HL-60 (cell line): ENCODE results near the gene PXMP4.

Experiments used
- DNase-seq, 2 experiments: peaks; one replicate each; pipeline ENCODE4 v3.0.0-alpha.2; 2010 to 2020; ENCODE audit warnings: low read depth in 1 of 2, low spot score in 1 of 2
- H3K27ac ChIP-seq: fragments of 250-450 bp; sonication (Bioruptor Pico); replicated peaks from 2 replicates; pipeline ENCODE4 v1.5.1; 2020; ENCODE audit warnings: mild to moderate bottlenecking, moderate library complexity
- H3K27me3 ChIP-seq: fragments of 250-450 bp; sonication (Bioruptor Pico); 2 replicates; pipeline ENCODE4 v1.5.1; 2021; ENCODE audit warnings: mild to moderate bottlenecking, moderate library complexity; ENCODE audit not compliant: insufficient read depth, poor library complexity, severe bottlenecking
- H3K4me3 ChIP-seq: replicated peaks from 2 replicates; pipeline ENCODE4 v1.5.1; 2011; ENCODE audit warnings: mild to moderate bottlenecking, control low read depth, low read length; ENCODE audit not compliant: insufficient read depth
- CTCF ChIP-seq: IDR thresholded peaks from one replicate; pipeline ENCODE4 v1.5.1; 2011; ENCODE audit warnings: low read length, control low read depth, inconsistent platforms; ENCODE audit not compliant: insufficient read depth
- GABPA ChIP-seq: IDR thresholded peaks from 2 replicates; pipeline ENCODE4 v1.6.1; 2012; ENCODE audit warnings: low read depth
- POLR2AphosphoS5 ChIP-seq: IDR thresholded peaks from 2 replicates; pipeline ENCODE4 v1.6.1; 2012; ENCODE audit warnings: low read depth
- REST ChIP-seq: IDR thresholded peaks from 2 replicates; pipeline ENCODE4 v1.6.1; 2012; ENCODE audit warnings: low read depth; ENCODE audit not compliant: insufficient replicate concordance
- SPI1 ChIP-seq: IDR thresholded peaks from 2 replicates; pipeline ENCODE4 v1.6.1; 2012; ENCODE audit warnings: low read depth, mild to moderate bottlenecking, borderline replicate concordance

Gene PXMP4

GRCh38 chr20:33664085-33664761, 55.9 kb downstream of the PXMP4 start:
- H3K27ac ChIP-seq = peak overlapping the region; percentile 75
- H3K4me3 ChIP-seq = peak overlapping the region; percentile 74
- H3K27me3 ChIP-seq = no peaks in the 10 kb centered on the region
- DNase-seq = no peak
- TF ChIP-seq SPI1 = no peak
- TF ChIP-seq POLR2AphosphoS5 = no peak
- TF ChIP-seq REST = no peak
- no peak for TF ChIP-seq GABPA
- TF ChIP-seq CTCF = no peak

GRCh38 chr20:33663161-33664084, 56.7 kb downstream of the PXMP4 start:
- H3K4me3 ChIP-seq = peak overlapping the region; percentile 74
- TF ChIP-seq REST (no peak), CTCF (no peak), POLR2AphosphoS5 (peak; percentile 46; the same call in 1 of the 2 replicates), SPI1 (no peak), GABPA (peak; percentile 86)
- peak overlapping the region; percentile 75 for H3K27ac ChIP-seq
- H3K27me3 ChIP-seq = no peaks in the 10 kb centered on the region
- DNase-seq = peak; percentile 70 to 79

GRCh38 chr20:33662172-33662571, 57.9 kb downstream of the PXMP4 start, which contains the start of gene C20orf144:
Gene C20orf144, plus strand, starts transcription at chr20:33662327. Its CDS starts 19 bp downstream, at chr20:33662346.
- no peak within 1 kb of the TSS for H3K27ac ChIP-seq
- TF ChIP-seq POLR2AphosphoS5 (no peak), REST (no peak), SPI1 (no peak), CTCF (no peak), GABPA (no peak)
- peak within 1 kb of the TSS; percentile 74 for H3K4me3 ChIP-seq
- no peak for DNase-seq
- H3K27me3 ChIP-seq = no peaks in the 10 kb centered on the region
